ENCODE data around the gene CARS2.

The CARS2 gene

GRCh38 chr13:110683921-110684320, 22.0 kb downstream of the CARS2 start:
- H3K4me3 ChIP-seq (ENCODE audit: low read depth, low read length), result no peak overlapping the region
- DNase-seq, result no peak
- no peaks in the 10 kb centered on the region for H3K9me3 ChIP-seq
- no peaks in the 10 kb centered on the region for H3K4me1 ChIP-seq
- no peak for TF ChIP-seq CTCF (IDR thresholded peaks at IDR 0.05; ENCODE audit: low read depth, low read length)
- H3K36me3 ChIP-seq, result peaks cover 14% of the 10 kb centered on the region
- no peaks in the 10 kb centered on the region for H3K27me3 ChIP-seq

GRCh38 chr13:110683203-110683883, 22.6 kb downstream of the CARS2 start:
- no peak for DNase-seq
- H3K36me3 ChIP-seq, result peaks cover 19% of the 10 kb centered on the region

GRCh38 chr13:110682746-110683145, 23.2 kb downstream of the CARS2 start:
- H3K36me3 ChIP-seq, result peaks cover 22% of the 10 kb centered on the region
- H3K27me3 ChIP-seq, result no peaks in the 10 kb centered on the region

More at GRCh38 chr13:110683203-110683883, 22.6 kb downstream of the CARS2 start:
- H3K9me3 ChIP-seq, result no peaks in the 10 kb centered on the region
- no peaks in the 10 kb centered on the region for H3K4me1 ChIP-seq
- H3K27me3 ChIP-seq, result no peaks in the 10 kb centered on the region
- TF ChIP-seq CTCF (IDR thresholded peaks at IDR 0.05; ENCODE audit: low read depth, low read length), result peak; percentile 65
- H3K4me3 ChIP-seq (ENCODE audit: low read depth, low read length), result no peak overlapping the region

GRCh38 chr13:110681868-110682550, 23.9 kb downstream of the CARS2 start:
- Histone ChIP-seq H3K4me1 (no peaks in the 10 kb centered on the region), H3K9me3 (no peaks in the 10 kb centered on the region), H3K27me3 (no peaks in the 10 kb centered on the region), H3K36me3 (peaks cover 22% of the 10 kb centered on the region), H3K4me3 (ENCODE audit: low read depth, low read length) (no peak overlapping the region)
- no peak for DNase-seq
- TF ChIP-seq CTCF (IDR thresholded peaks at IDR 0.05; ENCODE audit: low read depth, low read length), result no peak

More at GRCh38 chr13:110682746-110683145, 23.2 kb downstream of the CARS2 start:
- Histone ChIP-seq H3K4me3 (ENCODE audit: low read depth, low read length) (no peak overlapping the region), H3K9me3 (no peaks in the 10 kb centered on the region), H3K4me1 (no peaks in the 10 kb centered on the region)
- TF ChIP-seq CTCF (IDR thresholded peaks at IDR 0.05; ENCODE audit: low read depth, low read length), result no peak
- no peak for DNase-seq

GRCh38 chr13:110680852-110681251, 25.1 kb downstream of the CARS2 start:
- DNase-seq, result peak; percentile 29
- Histone ChIP-seq H3K36me3 (peaks cover 32% of the 10 kb centered on the region), H3K4me3 (ENCODE audit: low read depth, low read length) (no peak overlapping the region), H3K27me3 (no peaks in the 10 kb centered on the region), H3K4me1 (no peaks in the 10 kb centered on the region), H3K9me3 (no peaks in the 10 kb centered on the region)
- TF ChIP-seq CTCF (IDR thresholded peaks at IDR 0.05; ENCODE audit: low read depth, low read length), result peak; percentile 51
